HG02885 (cell line): ENCODE measurements around the gene LGALS9C.
A peak's percentile ranks its signal among the peaks of the same experiment; 100 is the strongest.
"Not testable (repeated sequence)": the region's sequence is repeated elsewhere in the genome, so short reads cannot be mapped to it uniquely, and the experiment has no call there.

Experiments
- ATAC-seq: cut with Tn5 transposase; IDR thresholded peaks from one replicate; pipeline ENCODE4 v1.9.1; 2021; ENCODE audit warnings: mild to moderate bottlenecking; ENCODE audit not compliant: unreplicated experiment, poor library complexity

LGALS9C gene

GRCh38 chr17:18476508-18477308, at the start of gene LGALS9C:
LGALS9C (plus strand) TSS chr17:18476789; CDS start chr17:18476855, 66 bp downstream.
- ATAC-seq: peak; percentile 77

- not testable (repeated sequence) for ATAC-seq
Measured at GRCh38 chr17:18432206-18432605, 44.4 kb upstream of the LGALS9C start.

GRCh38 chr17:18439465-18439870, 37.1 kb upstream of the LGALS9C start:
- ATAC-seq: not testable (repeated sequence)

- ATAC-seq: not testable (repeated sequence)
Measured at GRCh38 chr17:18442093-18442492, 34.5 kb upstream of the LGALS9C start.

- ATAC-seq: not testable (repeated sequence)
Measured at GRCh38 chr17:18442532-18442931, 34.1 kb upstream of the LGALS9C start.

- ATAC-seq: not testable (repeated sequence)
Measured at GRCh38 chr17:18447476-18448205, 28.9 kb upstream of the LGALS9C start.

GRCh38 chr17:18448311-18448710, 28.3 kb upstream of the LGALS9C start:
- not testable (repeated sequence) for ATAC-seq

- ATAC-seq: not testable (repeated sequence)
Measured at GRCh38 chr17:18449833-18450232, 26.8 kb upstream of the LGALS9C start.

- not testable (repeated sequence) for ATAC-seq
Measured at GRCh38 chr17:18450998-18451397, 25.6 kb upstream of the LGALS9C start.

GRCh38 chr17:18451969-18452368, 24.6 kb upstream of the LGALS9C start:
- ATAC-seq: not testable (repeated sequence)

GRCh38 chr17:18459035-18459434, 17.6 kb upstream of the LGALS9C start:
- not testable (repeated sequence) for ATAC-seq

- not testable (repeated sequence) for ATAC-seq
Measured at GRCh38 chr17:18463831-18464502, 12.6 kb upstream of the LGALS9C start.

- ATAC-seq: not testable (repeated sequence)
Measured at GRCh38 chr17:18466250-18466983, 10.2 kb upstream of the LGALS9C start.

- not testable (repeated sequence) for ATAC-seq
Measured at GRCh38 chr17:18467001-18467400, 9.6 kb upstream of the LGALS9C start.

GRCh38 chr17:18468472-18469171, 8.0 kb upstream of the LGALS9C start:
- not testable (repeated sequence) for ATAC-seq

- not testable (repeated sequence) for ATAC-seq
Measured at GRCh38 chr17:18469837-18470236, 6.8 kb upstream of the LGALS9C start.

GRCh38 chr17:18470345-18470930, 6.2 kb upstream of the LGALS9C start:
- not testable (repeated sequence) for ATAC-seq

- not testable (repeated sequence) for ATAC-seq
Measured at GRCh38 chr17:18473967-18474366, 2.6 kb upstream of the LGALS9C start.

- not testable (repeated sequence) for ATAC-seq
Measured at GRCh38 chr17:18474754-18475153, 1.8 kb upstream of the LGALS9C start.
